ENCODE results near the gene EPN3. TPM values are rescaled to one million over a fixed set of nuclear protein-coding genes. Genes with fewer than 3 reads are reported as not detected.

The EPN3 gene
- total and polyA plus RNA-seq, 5 donors: 5.4 to 31.5 (median 23.3) TPM

DNA sequence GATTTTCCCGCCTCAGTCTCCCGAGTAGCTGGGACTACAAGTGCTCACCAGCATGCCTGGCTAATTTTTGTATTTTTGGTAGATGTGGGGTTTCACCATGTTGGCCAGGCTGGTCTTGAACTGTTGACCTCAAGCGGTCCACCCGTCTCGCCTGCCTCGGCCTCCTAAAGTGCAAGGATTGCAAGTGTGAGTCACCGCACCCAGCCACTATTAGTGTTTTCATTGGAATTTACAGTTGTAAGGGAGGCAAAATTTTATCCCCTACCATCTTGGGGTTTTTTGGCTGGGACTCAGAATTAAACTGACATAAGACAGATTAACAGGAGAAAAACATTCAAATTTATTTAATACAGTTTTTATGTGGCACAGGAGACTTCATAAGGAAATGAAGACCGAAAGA, 36.6 kb upstream of the EPN3 start:
- no peak for ATAC-seq
- no peaks in the 10 kb centered on the region for H3K4me1 ChIP-seq (ENCODE audit: control insufficient read depth, insufficient read depth, low read length)
- no peak overlapping the region for H3K4me3 ChIP-seq (ENCODE audit: low read length)
- intact Hi-C loops (cut with DNase I): no loop called here
- no peak overlapping the region for H3K27ac ChIP-seq (ENCODE audit: low read length)
- no peak for DNase-seq
- H3K27me3 ChIP-seq (ENCODE audit: control insufficient read depth, insufficient read depth): no peaks in the 10 kb centered on the region
- no peaks in the 10 kb centered on the region for H3K9me3 ChIP-seq (ENCODE audit: control insufficient read depth, low read length)
- WGBS: 95% methylated on average over 8 of the region's 8 CpGs

DNA sequence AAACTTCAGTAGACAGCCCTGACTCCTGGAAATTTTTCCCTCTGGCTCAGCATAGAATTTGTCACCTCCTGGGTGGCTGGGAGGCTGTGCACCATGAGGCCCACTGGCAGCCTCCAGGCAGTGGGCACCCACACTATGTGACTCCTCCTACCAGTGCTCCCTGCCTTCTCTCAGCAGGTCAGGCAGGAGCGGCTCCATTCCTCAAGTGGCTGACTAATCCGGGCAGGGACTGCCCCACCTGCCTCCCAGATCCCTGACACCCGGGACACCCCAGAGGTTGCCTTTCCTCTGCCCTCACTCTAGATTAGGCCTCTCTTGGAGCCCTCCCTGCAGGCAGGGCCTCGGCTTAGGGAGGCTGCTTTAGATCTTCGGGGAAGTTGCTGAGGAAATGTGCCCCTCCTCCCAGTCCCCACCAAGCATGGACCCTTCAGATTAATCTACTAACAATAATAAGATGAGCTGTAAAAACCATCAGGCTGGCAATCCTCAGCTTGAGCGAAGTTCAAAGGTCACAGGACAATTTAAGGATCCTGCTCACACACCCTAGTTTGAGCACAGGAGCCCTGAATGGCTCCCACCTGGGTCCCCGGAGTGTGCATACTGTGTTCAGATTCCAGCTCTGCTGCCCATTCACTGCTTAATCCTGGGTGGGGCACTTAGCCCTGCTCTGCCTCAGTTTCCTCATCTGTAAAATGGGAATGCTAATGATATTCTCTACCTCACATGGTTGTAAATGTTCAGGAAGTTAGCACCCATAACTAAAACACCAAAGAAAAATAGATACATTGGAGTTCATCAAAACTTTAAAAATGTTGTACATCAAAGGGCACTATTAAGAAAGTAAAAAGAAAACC, 34.3 kb upstream of the EPN3 start:
- H3K9me3 ChIP-seq (ENCODE audit: control insufficient read depth, low read length): no peaks in the 10 kb centered on the region
- intact Hi-C loops (cut with DNase I): no loop called here
- H3K27ac ChIP-seq (ENCODE audit: low read length): no peak overlapping the region
- no peak overlapping the region for H3K4me3 ChIP-seq (ENCODE audit: low read length)
- ATAC-seq (no peak), DNase-seq (no peak)
- H3K4me1 ChIP-seq (ENCODE audit: control insufficient read depth, insufficient read depth, low read length): no peaks in the 10 kb centered on the region
- no peaks in the 10 kb centered on the region for H3K27me3 ChIP-seq (ENCODE audit: control insufficient read depth, insufficient read depth)
- 71% methylated on average over 7 of the region's 7 CpGs for WGBS

DNA sequence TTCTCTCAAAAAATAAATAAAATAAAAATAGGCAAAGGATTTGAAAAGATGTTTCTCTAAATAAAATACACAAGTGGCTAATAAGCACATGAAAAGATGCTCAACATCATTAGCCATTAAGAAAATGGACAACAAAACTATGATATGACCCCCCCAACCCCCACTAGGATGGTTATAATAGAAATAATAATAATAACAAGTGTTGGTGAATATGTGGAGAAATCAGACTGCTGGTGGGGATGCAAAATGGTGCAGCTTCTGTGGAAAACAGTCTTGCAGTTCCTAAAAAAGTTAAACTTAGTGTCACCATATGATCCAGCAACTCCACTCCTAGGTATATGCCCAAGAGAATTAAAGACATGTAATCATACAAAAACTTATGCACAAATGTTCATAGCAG, 33.3 kb upstream of the EPN3 start:
- intact Hi-C loops (cut with DNase I): no loop called here
- no peaks in the 10 kb centered on the region for H3K9me3 ChIP-seq (ENCODE audit: control insufficient read depth, low read length)
- H3K4me3 ChIP-seq (ENCODE audit: low read length): no peak overlapping the region
- DNase-seq: no peak
- H3K4me1 ChIP-seq (ENCODE audit: control insufficient read depth, insufficient read depth, low read length): no peaks in the 10 kb centered on the region
- H3K27ac ChIP-seq (ENCODE audit: low read length): no peak overlapping the region
- H3K27me3 ChIP-seq (ENCODE audit: control insufficient read depth, insufficient read depth): no peaks in the 10 kb centered on the region
- no peak for ATAC-seq

DNA sequence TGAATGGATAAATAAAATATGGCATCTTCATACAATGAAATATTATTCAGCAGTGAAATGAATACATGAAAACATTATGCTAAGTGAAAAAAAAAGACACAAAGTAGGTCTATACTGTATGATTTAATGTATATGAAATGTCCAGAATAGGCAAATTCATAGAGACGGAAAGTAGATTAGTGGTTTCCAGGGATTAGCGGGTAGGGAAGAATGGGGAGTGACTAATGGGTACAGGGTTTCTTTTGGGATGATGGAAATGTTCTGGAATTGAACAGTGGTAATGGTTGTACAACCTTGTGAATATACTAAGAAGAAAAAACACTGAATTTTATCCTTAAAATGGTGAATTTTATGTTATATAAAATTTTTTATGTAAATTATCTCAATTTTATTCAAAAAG, 32.8 kb upstream of the EPN3 start:
- ATAC-seq: no peak
- intact Hi-C loops (cut with DNase I): no loop called here
- no peak for DNase-seq
- Histone ChIP-seq H3K4me3 (ENCODE audit: low read length) (no peak overlapping the region), H3K4me1 (ENCODE audit: control insufficient read depth, insufficient read depth, low read length) (no peaks in the 10 kb centered on the region), H3K27ac (ENCODE audit: low read length) (no peak overlapping the region), H3K9me3 (ENCODE audit: control insufficient read depth, low read length) (no peaks in the 10 kb centered on the region), H3K27me3 (ENCODE audit: control insufficient read depth, insufficient read depth) (no peaks in the 10 kb centered on the region)
- WGBS: 97% methylated on average over 2 of the region's 2 CpGs

DNA sequence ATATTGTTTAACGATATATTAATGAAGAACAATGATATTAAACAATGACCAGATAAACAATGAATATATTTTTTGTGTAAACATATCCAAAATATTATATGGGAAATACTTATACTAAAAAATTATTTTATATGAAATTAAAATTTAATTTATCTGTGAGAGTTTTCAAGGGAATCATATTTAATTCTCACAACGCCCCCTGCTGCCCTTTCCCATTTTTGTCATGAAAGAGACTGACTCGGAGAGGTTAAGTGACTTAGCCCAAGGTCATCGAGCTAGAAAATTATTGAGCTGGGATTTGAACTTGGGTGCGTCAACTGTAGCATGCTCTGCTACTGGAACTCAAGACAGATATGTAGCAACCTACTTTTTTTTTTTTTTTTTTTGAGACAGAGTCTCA, 31.5 kb upstream of the EPN3 start:
- no peak overlapping the region for H3K27ac ChIP-seq (ENCODE audit: low read length)
- peak in 2 of 3 donors; percentile 27 to 56 for DNase-seq
- no peaks in the 10 kb centered on the region for H3K27me3 ChIP-seq (ENCODE audit: control insufficient read depth, insufficient read depth)
- ATAC-seq: no peak
- intact Hi-C loops (cut with DNase I): no loop called here
- 35% methylated on average over 5 of the region's 5 CpGs for WGBS
- no peaks in the 10 kb centered on the region for H3K9me3 ChIP-seq (ENCODE audit: control insufficient read depth, low read length)
- H3K4me3 ChIP-seq (ENCODE audit: low read length): no peak overlapping the region
- H3K4me1 ChIP-seq (ENCODE audit: control insufficient read depth, insufficient read depth, low read length): no peaks in the 10 kb centered on the region

DNA sequence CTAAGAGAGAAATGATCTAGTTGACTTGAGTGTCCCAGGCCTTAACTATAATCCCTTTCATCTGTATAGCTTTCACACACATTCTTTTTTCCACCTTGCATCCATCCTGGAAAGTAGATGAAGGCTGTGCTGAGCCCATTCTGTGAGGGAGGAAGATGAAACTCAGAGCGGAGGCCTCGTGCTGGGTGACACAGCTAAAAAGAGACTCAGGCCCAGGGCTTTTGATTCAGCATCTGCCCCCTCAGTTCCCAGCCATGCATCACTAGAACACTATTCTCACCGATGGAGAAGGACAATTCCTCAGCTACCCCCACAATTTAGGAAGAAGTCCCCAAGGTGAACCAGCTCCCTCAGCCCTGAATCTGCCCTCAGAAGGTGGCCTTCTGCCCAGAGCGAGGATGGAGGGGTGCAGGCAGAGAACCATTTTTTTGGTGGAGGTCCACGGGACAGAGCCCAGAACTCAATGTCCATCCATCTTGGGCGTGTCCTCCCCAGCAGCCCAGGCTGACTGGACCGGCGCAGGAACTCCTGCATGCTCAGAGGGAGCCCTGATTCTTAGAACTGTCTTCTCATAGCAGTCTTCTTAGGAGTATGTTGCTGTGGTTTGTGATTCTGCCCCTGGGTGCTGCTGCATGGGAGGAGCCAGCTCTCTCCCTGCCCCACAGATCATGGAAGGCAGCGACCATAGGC, 30.1 kb upstream of the EPN3 start:
- no peak for ATAC-seq
- DNase-seq: no peak
- WGBS: 88% methylated on average over 9 of the region's 9 CpGs
- Histone ChIP-seq H3K4me1 (ENCODE audit: control insufficient read depth, insufficient read depth, low read length) (no peaks in the 10 kb centered on the region), H3K9me3 (ENCODE audit: control insufficient read depth, low read length) (no peaks in the 10 kb centered on the region), H3K27ac (ENCODE audit: low read length) (no peak overlapping the region), H3K27me3 (ENCODE audit: control insufficient read depth, insufficient read depth) (no peaks in the 10 kb centered on the region), H3K4me3 (ENCODE audit: low read length) (no peak overlapping the region)
- intact Hi-C loops (cut with DNase I): no loop called here

DNA sequence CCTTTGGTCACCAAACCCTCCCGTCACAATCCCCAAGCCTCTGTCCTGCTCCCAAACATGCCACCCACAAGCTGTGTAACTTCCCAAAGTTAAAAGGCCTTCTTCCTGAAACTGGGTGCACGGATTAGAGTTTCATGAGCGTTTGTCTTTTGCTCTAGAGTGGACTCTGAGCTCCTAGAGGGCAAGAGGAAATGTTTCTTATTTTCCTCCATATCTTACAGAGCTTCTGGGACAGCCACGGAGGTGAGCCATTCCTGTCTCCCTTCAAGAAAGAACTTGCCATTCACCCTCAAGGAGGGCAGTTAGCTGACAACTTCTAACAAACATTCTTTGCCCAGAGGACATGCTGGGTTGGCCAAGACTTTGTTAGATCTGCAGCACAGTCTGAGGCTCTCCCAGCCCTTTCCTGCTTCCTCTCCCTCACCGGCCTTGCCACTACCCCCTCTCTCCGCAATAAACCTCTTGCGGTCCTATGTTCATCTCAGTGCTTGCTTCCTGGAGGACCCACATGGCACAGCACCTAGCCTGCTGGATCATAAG, 26.9 kb upstream of the EPN3 start:
- WGBS: 62% methylated on average over 7 of the region's 7 CpGs
- intact Hi-C loops (cut with DNase I): no loop called here

DNA sequence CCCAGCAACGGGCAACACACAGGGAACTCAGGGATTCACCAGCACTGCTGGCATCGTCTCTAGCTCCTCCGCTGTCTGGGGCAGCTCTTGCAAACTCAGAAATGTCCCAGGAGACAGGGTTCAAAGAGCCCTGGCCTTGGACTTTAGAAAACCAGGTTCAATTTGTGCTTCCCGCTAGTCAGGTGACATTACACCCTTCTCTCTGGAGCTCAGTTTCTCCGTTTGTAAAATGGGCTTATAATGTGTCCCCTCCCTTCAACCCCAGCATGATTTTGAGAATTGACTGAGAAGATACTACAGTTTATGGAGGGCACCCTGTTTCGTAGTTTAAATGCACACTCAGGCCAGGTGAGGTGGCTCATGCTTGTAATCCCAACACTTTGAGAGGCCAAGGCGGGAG, 26.2 kb upstream of the EPN3 start:
- intact Hi-C loops (cut with DNase I): no loop called here
- ATAC-seq: no peak
- Histone ChIP-seq H3K27me3 (ENCODE audit: control insufficient read depth, insufficient read depth) (no peaks in the 10 kb centered on the region), H3K4me3 (ENCODE audit: low read length) (no peak overlapping the region), H3K4me1 (ENCODE audit: control insufficient read depth, insufficient read depth, low read length) (no peaks in the 10 kb centered on the region), H3K9me3 (ENCODE audit: control insufficient read depth, low read length) (no peaks in the 10 kb centered on the region), H3K27ac (ENCODE audit: low read length) (no peak overlapping the region)
- WGBS: 77% methylated on average over 7 of the region's 7 CpGs
- peak in 1 of 3 donors; percentile 3 for DNase-seq

More for the DNA sequence above, 26.9 kb upstream of the EPN3 start:
- no peak overlapping the region for H3K27ac ChIP-seq (ENCODE audit: low read length)
- peak in 1 of 3 donors; percentile 0 for DNase-seq
- H3K4me3 ChIP-seq (ENCODE audit: low read length): no peak overlapping the region
- no peak for ATAC-seq
- no peaks in the 10 kb centered on the region for H3K27me3 ChIP-seq (ENCODE audit: control insufficient read depth, insufficient read depth)
- no peaks in the 10 kb centered on the region for H3K4me1 ChIP-seq (ENCODE audit: control insufficient read depth, insufficient read depth, low read length)
- no peaks in the 10 kb centered on the region for H3K9me3 ChIP-seq (ENCODE audit: control insufficient read depth, low read length)

DNA sequence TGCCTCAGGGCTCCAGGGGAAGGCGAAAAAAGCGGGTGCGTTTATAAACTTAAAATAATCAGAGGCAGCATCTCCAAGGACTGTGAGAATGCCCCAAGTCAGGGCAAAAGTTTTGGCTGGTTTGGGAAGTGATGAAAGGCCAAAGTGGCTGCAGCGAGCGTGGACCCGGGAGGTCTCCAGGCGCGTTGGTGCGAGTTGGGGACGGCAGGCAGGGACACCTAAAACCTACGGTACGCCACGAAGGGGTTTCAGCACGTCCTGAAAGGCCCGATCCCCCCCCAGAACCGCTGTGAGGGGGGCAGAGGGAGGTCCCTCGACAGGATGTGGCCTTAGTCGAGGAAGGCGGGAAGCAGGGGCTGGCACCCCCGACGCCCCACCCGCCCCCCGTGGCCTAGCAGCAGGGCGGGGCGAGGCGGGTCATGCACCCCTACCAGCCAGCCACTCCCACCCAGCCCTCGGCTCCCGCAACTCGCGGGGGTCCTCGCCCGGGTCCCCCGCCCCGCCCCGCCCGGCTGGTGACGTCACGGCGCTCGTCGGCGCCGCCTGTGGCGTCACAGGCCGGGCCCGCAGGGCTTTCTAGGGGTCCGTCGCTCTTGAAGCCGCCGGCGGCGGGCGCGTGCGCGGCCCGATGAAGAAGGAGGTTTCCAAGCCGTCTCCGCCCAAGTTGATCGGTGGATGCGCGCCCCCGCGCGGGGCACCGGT, 24.5 kb upstream of the EPN3 start, which contains the start of gene MYCBPAP:
TSS of gene MYCBPAP (plus strand) at position 569 of the 702 bp plus-strand sequence. CDS start 236 bp downstream, outside the sequence.
- Histone ChIP-seq H3K27me3 (ENCODE audit: control insufficient read depth, insufficient read depth) (no peaks in the 10 kb centered on the region), H3K4me1 (ENCODE audit: control insufficient read depth, insufficient read depth, low read length) (no peaks in the 10 kb centered on the region), H3K9me3 (ENCODE audit: control insufficient read depth, low read length) (no peaks in the 10 kb centered on the region), H3K4me3 (ENCODE audit: low read length) (peak within 1 kb of the TSS; percentile 70), H3K27ac (ENCODE audit: low read length) (peak within 1 kb of the TSS; percentile 1)
- intact Hi-C loops (cut with DNase I): no loop called here
- 8% methylated on average over 66 of the region's 66 CpGs for WGBS
- peak; percentile 92 for ATAC-seq
- peak; percentile 89 to 95 (median 95) for DNase-seq

DNA sequence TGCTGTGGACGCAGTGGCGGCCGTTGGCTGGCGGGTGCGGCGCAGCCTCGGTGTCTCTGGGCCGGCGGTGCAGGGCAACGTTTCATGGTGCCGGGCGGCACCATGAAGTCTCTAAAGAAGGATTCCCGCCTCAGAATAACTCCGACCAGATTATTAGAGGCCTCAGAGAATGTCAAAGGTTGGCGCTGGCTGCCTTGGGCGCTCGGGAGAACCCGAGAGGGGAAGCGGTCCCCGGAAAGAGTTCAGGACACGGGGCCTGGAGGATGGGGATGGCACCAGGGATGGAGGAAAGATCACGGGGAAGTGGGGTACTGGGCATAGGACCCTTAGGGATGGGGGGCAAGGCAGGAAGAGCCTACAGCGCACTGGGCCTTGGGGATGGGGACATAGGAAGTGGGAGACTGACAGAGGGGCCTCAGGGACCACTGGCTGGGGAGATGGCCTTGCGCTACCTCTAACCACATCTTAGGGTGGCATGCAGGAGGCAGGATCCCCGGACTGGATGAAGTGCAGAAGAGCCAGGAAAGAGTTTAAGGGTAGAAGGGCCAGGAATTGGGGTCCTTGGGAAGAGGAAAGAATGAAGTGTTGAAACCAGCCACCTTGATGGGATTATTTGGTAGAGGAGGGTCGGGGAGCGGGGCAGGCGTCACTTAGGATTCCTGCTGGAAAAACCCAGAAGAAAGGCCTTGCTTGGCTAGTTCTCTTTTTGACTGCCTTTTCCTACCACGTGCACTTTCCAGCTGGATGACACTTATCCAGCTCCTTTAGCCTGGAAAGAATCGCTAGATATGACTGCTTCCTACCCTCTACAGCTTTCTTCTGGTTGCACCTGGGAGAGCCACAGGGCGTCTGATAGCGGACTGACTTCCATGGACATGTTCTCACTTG, 23.7 kb upstream of the EPN3 start:
- Histone ChIP-seq H3K4me3 (ENCODE audit: low read length) (peak overlapping the region; percentile 70), H3K4me1 (ENCODE audit: control insufficient read depth, insufficient read depth, low read length) (no peaks in the 10 kb centered on the region), H3K9me3 (ENCODE audit: control insufficient read depth, low read length) (no peaks in the 10 kb centered on the region), H3K27ac (ENCODE audit: low read length) (peak overlapping the region; percentile 1), H3K27me3 (ENCODE audit: control insufficient read depth, insufficient read depth) (no peaks in the 10 kb centered on the region)
- DNase-seq (no peak), ATAC-seq (peak in 1 of 2 donors; percentile 7)
- WGBS: 28% methylated on average over 32 of the region's 32 CpGs
- intact Hi-C loops (cut with DNase I): no loop called here

All from right cardiac atrium (tissue), 5 donors.